Heart right ventricle (tissue), 16 donors: ENCODE data around the gene TH. TPM values are rescaled to one million over a fixed set of nuclear protein-coding genes. Genes with fewer than 3 reads are reported as not detected.

Experiments used
- ATAC-seq, 8 donors: fragments of 200-7000 bp; cut with Tn5 transposase; one replicate each; pipeline ENCODE4 v1.9.1; 2020; ENCODE audit warnings: mild to moderate bottlenecking in 8 of 8, moderate library complexity in 8 of 8, moderate number of reproducible peaks in 1 of 8
- DNase-seq, 2 donors: peaks; one replicate each; pipeline ENCODE4 v3.0.0-alpha.2; 2020
- H3K27ac ChIP-seq, 10 donors: fragments of 200-600 bp; sonication (generic) in 2 of 10; one replicate each; pipeline versions ENCODE4 v1.5.0 to v1.8.0; 2020 to 2022; ENCODE audit warnings: mild to moderate bottlenecking in 3 of 10
- H3K27me3 ChIP-seq, 7 donors: fragments of 200-600 bp; one replicate each; pipeline ENCODE4 v1.8.0; 2021 to 2022; ENCODE audit warnings: mild to moderate bottlenecking in 2 of 7
- H3K36me3 ChIP-seq, 9 donors: fragments of 200-600 bp; sonication (generic) in 1 of 9; one replicate each; pipeline versions ENCODE4 v1.5.0 to v1.8.0; 2020 to 2022; ENCODE audit warnings: mild to moderate bottlenecking in 2 of 9
- H3K4me1 ChIP-seq, 9 donors: fragments of 200-600 bp; sonication (generic) in 1 of 9; one replicate each; pipeline versions ENCODE4 v1.5.0 to v1.8.0; 2020 to 2022; ENCODE audit warnings: mild to moderate bottlenecking in 4 of 9
- H3K4me3 ChIP-seq, 10 donors: fragments of 200-600 bp; sonication (generic) in 2 of 10; one replicate each; pipeline versions ENCODE4 v1.5.0 to v1.8.0; 2020 to 2022; ENCODE audit warnings: mild to moderate bottlenecking in 7 of 10, moderate library complexity in 2 of 10
- H3K9me3 ChIP-seq, 11 donors: fragments of 200-600 bp in 10 of 11; sonication (generic) in 2 of 11; one replicate each; pipeline versions ENCODE4 v1.5.0 to v1.8.0; 2013 to 2022; ENCODE audit warnings: mild to moderate bottlenecking in 2 of 11, control low read depth in 1 of 11, moderate library complexity in 1 of 11
- WGBS, 2 donors: extraction: QIAGEN DNeasy Blood & Tissue Kit; methylation state at CpG; one replicate each; pipeline ENCODE4 v1.1.7; 2013; ENCODE audit warnings: inconsistent platforms in 1 of 2; 5-methylcytosine and 5-hydroxymethylcytosine counted together
- intact Hi-C, 10 donors: fragments of 100-400 bp; cut with DNase I; formaldehyde crosslinking; loops; one replicate each; pipeline versions ENCODE4 v1.11.1 to v1.14.2; 2022
- polyA plus RNA-seq, 2 donors: library from polyadenylated mRNA; stranded (reverse); fragments of 200-250 nt; gene quantifications; one replicate each; pipeline ENCODE4 v1.2.3, GENCODE V29; 2013
- total RNA-seq, 10 donors: library from RNA; stranded (reverse); fragmentation: NEBNext Ultra II Directional in 3 of 10; extraction: Animal tissue kit (Norgen Biotek cat#: 25700) in 3 of 10; gene quantifications; one replicate each; pipeline versions ENCODE4 v1.2.1 to v1.2.4, GENCODE V29; 2021 to 2023
- TF ChIP-seq, protein P1 (sequence below), 9 donors: fragments of 200-600 bp; sonication (generic) in 2 of 9; IDR thresholded peaks; one replicate each; pipeline versions ENCODE4 v1.5.0 to v1.8.0; 2021 to 2022; ENCODE audit warnings: antibody characterized with exemption in 9 of 9, mild to moderate bottlenecking in 5 of 9, moderate library complexity in 1 of 9
- donor health status: Arrhythmogenic right ventricular cardiomyopathy.
- donor health status: ischemic (EF 13 %, LVEDD 7.1; RV severe dilation, severe dysfunction).
- donor health status: healthy with polysubstance abuse.
- donor health status: DM: no; HTN: yes; CAD: no.
- donor health status: DM: no; HTN: no; CAD: no.
- donor health status: ischemic (EF 25% LVEDD 6.9; RV normal size, moderate dysfunction).
- donor health status: ischemic (EF 25% LVEDD 5.7; RV mildly dilated, moderate dysfunction).
- donor health status: healthy.
- donor health status: DM: yes; HTN: yes; CAD: no.
- donor health status: Ischemic cardiomyopathy.
- donor health status: ischemic (EF 35%, LVEDD 5.7; RV mildly dilated, moderate dysfunction).
- donor health status: nonischemic (EF 11% LVEDD 7.7; RV severe dilation, severe dysfunction).
- donor health status: DM: yes; HTN: yes; CAD: no.
- donor health status: PGD.
- donor health status: ischemic (EF 29% LVEDD 5.4; RV normal size, mild dysfunction).
- donor health status: nonischemic (EF 23%, LVEDD 6.1; RV moderate dilation, normal function).

Gene TH
- total and polyA plus RNA-seq, 12 donors = 0.14 to 0.15 TPM; not detected in 10

DNA sequence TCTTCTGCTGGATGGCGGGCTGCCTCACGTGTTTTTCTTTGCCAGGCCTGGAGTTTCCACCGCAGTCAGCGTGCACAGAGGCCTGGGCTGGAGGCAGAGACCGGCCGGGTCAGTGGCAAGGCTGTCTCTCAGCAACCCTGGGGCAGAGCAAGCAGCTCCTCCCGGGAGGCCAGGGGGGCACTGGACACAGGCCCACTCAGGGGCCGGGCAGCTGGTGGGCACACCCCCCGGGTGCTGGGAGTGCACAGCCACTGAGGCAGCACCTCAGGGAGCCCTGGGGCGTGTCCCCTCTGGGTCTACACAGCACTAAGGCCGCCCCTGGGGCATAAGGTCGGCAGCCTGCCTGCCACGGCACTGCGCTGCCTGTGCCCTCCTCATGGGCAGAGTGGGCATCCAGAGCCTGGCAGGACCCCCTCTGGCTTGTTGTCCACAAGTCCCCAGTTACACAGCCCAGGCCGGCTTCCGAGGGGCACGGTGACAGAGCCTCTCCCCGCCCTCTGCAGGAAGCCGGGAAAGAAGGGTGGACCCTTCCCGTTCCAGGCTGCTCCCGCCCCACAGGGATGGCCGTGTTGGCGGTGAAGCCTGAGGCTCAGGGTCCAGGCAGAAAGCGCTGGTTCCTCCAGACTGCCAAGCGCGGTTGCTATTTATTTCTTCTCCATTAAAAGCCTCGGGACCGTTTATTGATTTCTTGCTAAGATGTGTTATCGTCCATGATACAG, 18.5 kb upstream of the TH start:
- Histone ChIP-seq H3K9me3 (no peaks in the 10 kb centered on the region), H3K36me3 (no peaks in the 10 kb centered on the region), H3K27me3 (peaks cover 0 to 46% (median 23%) of the 10 kb centered on the region in 7 donors), H3K27ac (no peak overlapping the region), H3K4me3 (no peak overlapping the region), H3K4me1 (peaks cover 0 to 20% (median 3%) of the 10 kb centered on the region in 9 donors)
- ATAC-seq = no peak
- intact Hi-C loops = loop anchor here in 5 of 10 donors (5.0 to 10.0 kb wide), 5 partner anchors 212 to 705 kb away; partner anchors contain the start of genes CDKN1C (in 1 of the 5) and TSSC4 (in 1 of the 5)
- TF ChIP-seq, protein P1, sequence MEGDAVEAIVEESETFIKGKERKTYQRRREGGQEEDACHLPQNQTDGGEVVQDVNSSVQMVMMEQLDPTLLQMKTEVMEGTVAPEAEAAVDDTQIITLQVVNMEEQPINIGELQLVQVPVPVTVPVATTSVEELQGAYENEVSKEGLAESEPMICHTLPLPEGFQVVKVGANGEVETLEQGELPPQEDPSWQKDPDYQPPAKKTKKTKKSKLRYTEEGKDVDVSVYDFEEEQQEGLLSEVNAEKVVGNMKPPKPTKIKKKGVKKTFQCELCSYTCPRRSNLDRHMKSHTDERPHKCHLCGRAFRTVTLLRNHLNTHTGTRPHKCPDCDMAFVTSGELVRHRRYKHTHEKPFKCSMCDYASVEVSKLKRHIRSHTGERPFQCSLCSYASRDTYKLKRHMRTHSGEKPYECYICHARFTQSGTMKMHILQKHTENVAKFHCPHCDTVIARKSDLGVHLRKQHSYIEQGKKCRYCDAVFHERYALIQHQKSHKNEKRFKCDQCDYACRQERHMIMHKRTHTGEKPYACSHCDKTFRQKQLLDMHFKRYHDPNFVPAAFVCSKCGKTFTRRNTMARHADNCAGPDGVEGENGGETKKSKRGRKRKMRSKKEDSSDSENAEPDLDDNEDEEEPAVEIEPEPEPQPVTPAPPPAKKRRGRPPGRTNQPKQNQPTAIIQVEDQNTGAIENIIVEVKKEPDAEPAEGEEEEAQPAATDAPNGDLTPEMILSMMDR (IDR thresholded peaks at IDR 0.05) = no peak
- no peak for DNase-seq
- WGBS, 2 donors = 69 to 70% methylated on average over 29 of the region's 29 CpGs

- Histone ChIP-seq H3K9me3 (no peaks in the 10 kb centered on the region), H3K4me3 (no peak overlapping the region), H3K36me3 (no peaks in the 10 kb centered on the region), H3K27me3 (peaks cover 0 to 42% (median 30%) of the 10 kb centered on the region in 7 donors), H3K27ac (no peak overlapping the region), H3K4me1 (peaks cover 0 to 19% (median 3%) of the 10 kb centered on the region in 9 donors)
- TF ChIP-seq, protein P1 (IDR thresholded peaks at IDR 0.05) = no peak
- DNase-seq (no peak), ATAC-seq (no peak)
- 89 to 92% methylated on average over 19 of the region's 19 CpGs for WGBS, 2 donors
- intact Hi-C loops = no loop called here
These were observed 17.1 kb upstream of the TH start for GRCh38 chr11:2188745-2189144.

- 95 to 96% methylated on average over 7 of the region's 7 CpGs for WGBS, 2 donors
- H3K27ac ChIP-seq = no peak overlapping the region
- H3K9me3 ChIP-seq = no peaks in the 10 kb centered on the region
- TF ChIP-seq, protein P1 (IDR thresholded peaks at IDR 0.05) = no peak
- H3K4me3 ChIP-seq = no peak overlapping the region
- intact Hi-C loops = loop anchor here in 3 of 10 donors (2.0 kb wide), 2 partner anchors 232 to 234 kb away; no protein-coding TSS in a partner anchor
- ATAC-seq = no peak
- no peak for DNase-seq
- peaks cover 0 to 44% (median 30%) of the 10 kb centered on the region in 7 donors for H3K27me3 ChIP-seq
- no peaks in the 10 kb centered on the region for H3K36me3 ChIP-seq
- H3K4me1 ChIP-seq = peaks cover 0 to 14% (median 0%) of the 10 kb centered on the region in 9 donors
These were observed 15.7 kb upstream of the TH start for GRCh38 chr11:2187280-2187707.

DNA sequence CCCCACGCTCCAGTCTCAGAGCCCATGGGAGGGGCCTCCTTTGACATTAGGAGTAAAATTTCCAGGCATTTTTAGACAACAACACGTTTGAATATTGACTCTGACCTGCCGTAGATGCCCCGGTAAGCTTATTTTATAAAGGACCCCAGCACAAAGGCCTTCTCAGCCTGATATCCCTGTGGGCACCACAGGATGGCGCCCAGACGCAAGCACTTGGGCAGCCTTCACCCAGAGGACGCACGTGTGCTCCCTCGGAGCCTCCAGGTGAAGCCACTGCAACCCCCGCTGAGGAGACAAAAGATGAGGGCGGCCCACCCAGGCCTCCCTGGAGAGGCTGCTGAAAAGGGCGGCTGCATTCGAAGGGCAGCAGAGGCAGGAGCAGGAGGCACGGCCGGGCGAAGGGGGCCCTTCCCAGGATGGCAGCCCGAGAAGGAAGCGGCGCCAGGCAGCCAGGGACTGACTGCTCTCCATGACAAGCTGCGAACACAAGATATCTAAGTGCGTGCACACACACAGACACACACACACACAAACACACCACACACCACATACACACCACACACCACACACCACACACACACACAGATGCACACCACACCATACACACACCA, 15.2 kb upstream of the TH start:
- intact Hi-C loops = loop anchor here in 3 of 10 donors (2.0 kb wide), 2 partner anchors 232 to 234 kb away; no protein-coding TSS in a partner anchor
- H3K36me3 ChIP-seq = no peaks in the 10 kb centered on the region
- WGBS, 2 donors = 21 to 23% methylated on average over 21 of the region's 21 CpGs
- TF ChIP-seq, protein P1 (IDR thresholded peaks at IDR 0.05) = peak in 8 of 9 donors; percentile 32 to 66 (median 58)
- no peak overlapping the region for H3K4me3 ChIP-seq
- H3K27ac ChIP-seq = no peak overlapping the region
- ATAC-seq = peak in 6 of 8 donors; percentile 43 to 60 (median 50)
- peaks cover 0 to 49% (median 30%) of the 10 kb centered on the region in 7 donors for H3K27me3 ChIP-seq
- H3K9me3 ChIP-seq = no peaks in the 10 kb centered on the region
- DNase-seq = no peak
- peaks cover 0 to 11% (median 0%) of the 10 kb centered on the region in 9 donors for H3K4me1 ChIP-seq
